HCT116 (cell line): ENCODE measurements around the gene LHPP.

Experiments
- CBX3 ChIP-seq: IDR thresholded peaks from 2 replicates; pipeline ENCODE4 v1.6.1; 2012; ENCODE audit warnings: low read depth
- CEBPB ChIP-seq: IDR thresholded peaks from 2 replicates; pipeline ENCODE4 v1.6.1; 2012; ENCODE audit warnings: low read depth
- CTCF ChIP-seq, 3 experiments: fragments of 200-600 bp in 1 of 3; sonication (generic) in 1 of 3; IDR thresholded peaks in 2 of 3; conservative IDR thresholded peaks in 1 of 3; 2 replicates each; pipeline ENCODE4 v1.5.1; 2012 to 2017; ENCODE audit warnings: low read depth in 2 of 3, low read length in 2 of 3, antibody characterized with exemption in 1 of 3, borderline replicate concordance in 1 of 3, control low read depth in 1 of 3, mild to moderate bottlenecking in 1 of 3, mixed read lengths in 1 of 3, mixed run types in 1 of 3, moderate library complexity in 1 of 3; ENCODE audit not compliant: insufficient read depth in 1 of 3
- EZH2phosphoT487 ChIP-seq: fragments of 200-600 bp; IDR thresholded peaks from 2 replicates; pipeline ENCODE4 v1.6.1; 2018; ENCODE audit warnings: antibody characterized with exemption, borderline replicate concordance
- POLR2A ChIP-seq: IDR thresholded peaks from 2 replicates; pipeline ENCODE4 v1.7.0; 2011; ENCODE audit warnings: borderline replicate concordance; ENCODE audit not compliant: insufficient read depth, insufficient read length; ENCODE audit errors: extremely low read depth
- POLR2AphosphoS5 ChIP-seq: IDR thresholded peaks from 2 replicates; pipeline ENCODE4 v1.6.1; 2011; ENCODE audit warnings: mild to moderate bottlenecking, low read depth, low read length, moderate library complexity
- REST ChIP-seq: IDR thresholded peaks from 2 replicates; pipeline ENCODE4 v1.6.1; 2012; ENCODE audit warnings: low read depth
- TCF7L2 ChIP-seq: IDR thresholded peaks from 2 replicates; pipeline ENCODE4 v1.7.0; 2011; ENCODE audit warnings: borderline replicate concordance, inconsistent platforms; ENCODE audit not compliant: insufficient read depth, insufficient read length; ENCODE audit errors: extremely low read depth
- ZBTB33 ChIP-seq: IDR thresholded peaks from 2 replicates; pipeline ENCODE4 v1.6.1; 2011; ENCODE audit warnings: mild to moderate bottlenecking, low read length, moderate library complexity; ENCODE audit not compliant: insufficient replicate concordance; ENCODE audit errors: extremely low read depth

- TF ChIP-seq CTCF (IDR thresholded peaks at IDR 0.05 in 2 of 3, conservative IDR thresholded peaks at IDR 0.05 in 1 of 3; ENCODE audit: borderline replicate concordance in 1 of 3, insufficient read depth in 1 of 3, low read depth in 2 of 3, low read length in 2 of 3): no peak
- TF ChIP-seq CEBPB: no peak
- TF ChIP-seq REST: no peak
- no peak for TF ChIP-seq POLR2AphosphoS5
- no peak for TF ChIP-seq POLR2A
- TF ChIP-seq CBX3: no peak
- no peak for TF ChIP-seq TCF7L2
- no peak for TF ChIP-seq EZH2phosphoT487
- no peak for TF ChIP-seq ZBTB33
Observed at GRCh38 chr10:124622158-124622557, 160.5 kb downstream of the LHPP start.
